Adrenal gland (tissue), 12 donors: ENCODE results near the gene RBX1. TPM values are rescaled to one million over a fixed set of nuclear protein-coding genes. Genes with fewer than 3 reads are reported as not detected.

Experiments
- DNase-seq, 7 donors: peaks; one replicate each; pipeline ENCODE4 v3.0.0-alpha.2; 2019 to 2020
- H3K27ac ChIP-seq, 5 donors: fragments of 200-600 bp; sonication (generic) in 4 of 5; 1 replicate in 3 of 5; 2 replicates in 2 of 5; pipeline versions ENCODE4 v1.5.1 to v1.8.0; 2016 to 2020; ENCODE audit warnings: mild to moderate bottlenecking in 1 of 5
- H3K27me3 ChIP-seq: fragments of 200-600 bp; 2 replicates; pipeline ENCODE4 v1.8.0; 2021
- H3K36me3 ChIP-seq, 2 donors: fragments of 200-600 bp; replicated peaks in 1 of 2; 1 replicate in 1 of 2; 2 replicates in 1 of 2; pipeline versions ENCODE4 v1.5.1 to v1.8.0; 2018 to 2022
- H3K4me1 ChIP-seq, 2 donors: fragments of 200-600 bp; replicated peaks in 1 of 2; 1 replicate in 1 of 2; 2 replicates in 1 of 2; pipeline versions ENCODE4 v1.5.1 to v1.8.0; 2018 to 2021
- H3K4me3 ChIP-seq, 4 donors: fragments of 200-600 bp; sonication (generic) in 3 of 4; one replicate each; pipeline ENCODE4 v1.5.1; 2016 to 2018
- H3K9me3 ChIP-seq, 3 donors: fragments of 200-600 bp; sonication (generic) in 1 of 3; replicated peaks in 1 of 3; 1 replicate in 2 of 3; 2 replicates in 1 of 3; pipeline versions ENCODE4 v1.5.1 to v1.8.0; 2016 to 2021
- POLR2A ChIP-seq, 2 donors: fragments of 450-650 bp; IDR thresholded peaks; one replicate each; pipeline ENCODE4 v1.6.1; 2017; ENCODE audit warnings: antibody characterized with exemption in 2 of 2, mild to moderate bottlenecking in 2 of 2, moderate library complexity in 1 of 2
- WGBS, 4 donors: extraction: QIAGEN DNeasy Blood & Tissue Kit in 2 of 4; methylation state at CpG; one replicate each; pipeline versions ENCODE4 v1.1.5 to v1.1.7; 2013 to 2017; 5-methylcytosine and 5-hydroxymethylcytosine counted together
- intact Hi-C, 2 donors: fragments of 100-400 bp; cut with DNase I; formaldehyde crosslinking; loops; one replicate each; pipeline versions ENCODE4 v1.14.1 to v1.15.0; 2022 to 2023
- polyA plus RNA-seq, 3 donors: library from polyadenylated mRNA; stranded (reverse); fragments of 200-250 nt in 2 of 3; fragments of 350-450 nt in 1 of 3; fragmentation: Illumina TruSeq in 1 of 3; extraction: RNeasy Lipid Tissue Mini Kit (QIAGEN cat#74804) in 1 of 3; gene quantifications; one replicate each; pipeline ENCODE4 v1.2.3, GENCODE V29; 2013 to 2014
- small RNA-seq, 2 donors: library from RNA; depleted of rRNA; stranded (forward); fragments of <200 nt; gene quantifications; one replicate each; pipeline ENCODE3, GENCODE V24; 2016
- total RNA-seq, 9 donors: library from RNA; depleted of rRNA in 4 of 9; stranded (reverse); fragments of >200 nt in 4 of 9; fragments of 120-200 nt in 1 of 9; fragmentation: NEBNext Ultra II Directional in 1 of 9; extraction: Animal tissue kit (Norgen Biotek cat#: 25700) in 1 of 9; gene quantifications; one replicate each; pipeline versions ENCODE4 v1.1.0 to v1.2.4, GENCODE V29; 2013 to 2023
- TF ChIP-seq, protein P1 (sequence below), 6 experiments: fragments of 450-650 bp in 4 of 6; fragments of 200-600 bp in 2 of 6; sonication (generic) in 1 of 6; IDR thresholded peaks; 1 replicate in 5 of 6; 2 replicates in 1 of 6; pipeline versions ENCODE4 v1.5.1 to v1.8.0; 2016 to 2021; ENCODE audit warnings: antibody characterized with exemption in 6 of 6, mild to moderate bottlenecking in 2 of 6, moderate library complexity in 1 of 6
- donor health status: healthy with polysubstance abuse.
- donor health status: Bipolar disorder and iron deficiency.
- donor health status: DM: yes; HTN: yes; CAD: no.
- donor health status: DM: no; HTN: no; CAD: no.
- donor health status: DM: no; HTN: no; CAD: no.
- donor health status: DM: yes; HTN: yes; CAD: no.

RBX1 gene
- total and polyA plus RNA-seq, 12 donors = 26.8 to 144 (median 56.6) TPM

DNA sequence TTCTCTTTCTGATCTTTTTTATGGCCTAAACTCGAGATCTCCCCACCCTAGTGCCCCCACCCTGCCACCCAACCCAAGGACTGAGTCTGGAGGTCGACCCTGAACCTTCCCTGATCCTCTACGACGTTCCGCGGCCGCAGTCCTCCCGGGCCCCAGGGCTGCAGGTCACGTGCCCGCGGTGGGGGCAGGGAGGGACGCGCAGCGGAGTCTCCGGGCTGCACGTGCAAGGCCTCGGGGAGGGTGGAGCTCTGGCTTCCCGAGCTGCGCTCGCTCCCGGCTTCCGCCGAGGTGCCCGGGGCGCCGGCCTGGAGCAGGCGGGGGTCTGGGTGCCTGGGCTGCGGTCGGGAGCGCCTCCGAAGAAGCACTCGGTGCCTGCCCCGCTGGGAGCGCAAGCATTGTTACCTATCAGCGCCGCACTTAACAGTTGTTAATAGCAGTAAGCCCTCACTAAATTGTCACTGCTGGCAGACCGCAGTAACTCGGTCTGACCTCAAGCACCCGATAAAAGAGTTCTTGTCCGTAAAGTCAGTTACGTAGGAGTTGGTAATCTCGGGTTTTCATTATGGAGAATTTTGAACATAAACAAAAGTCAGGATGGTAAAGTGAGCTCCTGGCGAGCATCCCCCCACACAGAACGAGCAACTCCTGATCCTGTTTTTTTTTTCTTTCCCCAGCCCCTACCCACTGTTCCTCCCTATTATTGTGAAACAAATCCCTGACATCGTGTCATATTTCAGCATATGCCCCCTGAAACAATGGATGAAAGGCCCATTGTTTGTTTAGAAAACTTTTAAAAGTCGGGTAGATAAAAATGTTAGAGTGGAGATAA lies 71.5 kb downstream of the RBX1 start:
- peak; percentile 94 to 96 (median 95) for DNase-seq
- intact Hi-C loops = loop anchor here in 1 of 2 donors (5.0 kb wide), 1 partner anchor 70 kb away; the partner anchor contains the start of gene EP300
- WGBS, 4 donors = 3 to 21% (median 3%) methylated on average over 7 to 46 of the region's 46 CpGs
- Histone ChIP-seq H3K4me3 (peak overlapping the region in 3 of 4 donors; percentile 44 to 78 (median 73)), H3K27ac (peak overlapping the region; percentile 85 to 99 (median 98)), H3K4me1 (peaks cover 8 to 14% of the 10 kb centered on the region in 2 donors), H3K27me3 (no peaks in the 10 kb centered on the region), H3K36me3 (no peaks in the 10 kb centered on the region), H3K9me3 (no peaks in the 10 kb centered on the region)
- TF ChIP-seq, protein P1, sequence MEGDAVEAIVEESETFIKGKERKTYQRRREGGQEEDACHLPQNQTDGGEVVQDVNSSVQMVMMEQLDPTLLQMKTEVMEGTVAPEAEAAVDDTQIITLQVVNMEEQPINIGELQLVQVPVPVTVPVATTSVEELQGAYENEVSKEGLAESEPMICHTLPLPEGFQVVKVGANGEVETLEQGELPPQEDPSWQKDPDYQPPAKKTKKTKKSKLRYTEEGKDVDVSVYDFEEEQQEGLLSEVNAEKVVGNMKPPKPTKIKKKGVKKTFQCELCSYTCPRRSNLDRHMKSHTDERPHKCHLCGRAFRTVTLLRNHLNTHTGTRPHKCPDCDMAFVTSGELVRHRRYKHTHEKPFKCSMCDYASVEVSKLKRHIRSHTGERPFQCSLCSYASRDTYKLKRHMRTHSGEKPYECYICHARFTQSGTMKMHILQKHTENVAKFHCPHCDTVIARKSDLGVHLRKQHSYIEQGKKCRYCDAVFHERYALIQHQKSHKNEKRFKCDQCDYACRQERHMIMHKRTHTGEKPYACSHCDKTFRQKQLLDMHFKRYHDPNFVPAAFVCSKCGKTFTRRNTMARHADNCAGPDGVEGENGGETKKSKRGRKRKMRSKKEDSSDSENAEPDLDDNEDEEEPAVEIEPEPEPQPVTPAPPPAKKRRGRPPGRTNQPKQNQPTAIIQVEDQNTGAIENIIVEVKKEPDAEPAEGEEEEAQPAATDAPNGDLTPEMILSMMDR (IDR thresholded peaks at IDR 0.05) = peak in 1 of 6 experiments; percentile 5
- peak; percentile 64 to 91 for TF ChIP-seq POLR2A (IDR thresholded peaks at IDR 0.05)

Small RNA genes within 50 kb of the gene (small RNA-seq; reads per million reads assigned to genes)
- 0 reads per million in 2 donors for gene RF00017
- 0 reads per million in 2 donors for gene RNU6-379P

Other genes with a start within 250 kb of the RBX1 start
- gene SLC25A17, start 132.0 kb upstream of the RBX1 start, total RNA-seq = 10 to 100 TPM; 18.3 to 40.8 (median 22.4) TPM
- 10 to 100 TPM; 13.2 to 31.6 (median 18.2) TPM for gene SLC25A17, start 132.0 kb upstream of the RBX1 start, polyA plus RNA-seq
- 100 to 1,000 TPM; 187 to 575 (median 243) TPM for gene ST13, start 94.7 kb upstream of the RBX1 start, total RNA-seq
- 100 to 1,000 TPM in 1 of 3 donors, 10 to 100 TPM in 2; 61.5 to 575 (median 90.0) TPM for gene ST13, start 94.7 kb upstream of the RBX1 start, polyA plus RNA-seq
- 10 to 100 TPM; 12.9 to 41.1 (median 23.7) TPM for gene XPNPEP3, start 94.2 kb upstream of the RBX1 start, total RNA-seq
- 10 to 100 TPM in 1 of 3 donors, 1 to 10 TPM in 2; 6.4 to 24.2 (median 7.3) TPM for gene XPNPEP3, start 94.2 kb upstream of the RBX1 start, polyA plus RNA-seq
- not detected for gene DNAJB7, start 89.3 kb upstream of the RBX1 start, total RNA-seq
- gene DNAJB7, start 89.3 kb upstream of the RBX1 start, polyA plus RNA-seq = not detected
- 100 to 1,000 TPM in 1 of 9 donors, 10 to 100 TPM in 8; 35.6 to 161 (median 58.3) TPM for gene EP300, start 141.2 kb downstream of the RBX1 start, total RNA-seq
- gene EP300, start 141.2 kb downstream of the RBX1 start, polyA plus RNA-seq = 10 to 100 TPM in 2 of 3 donors, 1 to 10 TPM in 1; 7.0 to 28.4 (median 19.7) TPM